ENCODE data around the gene DDX10. TPM values are rescaled to one million over a fixed set of nuclear protein-coding genes. Genes with fewer than 3 reads are reported as not detected.

The DDX10 gene
- total and polyA plus RNA-seq, 10 donors = 17.5 to 39.3 (median 23.0) TPM

DNA sequence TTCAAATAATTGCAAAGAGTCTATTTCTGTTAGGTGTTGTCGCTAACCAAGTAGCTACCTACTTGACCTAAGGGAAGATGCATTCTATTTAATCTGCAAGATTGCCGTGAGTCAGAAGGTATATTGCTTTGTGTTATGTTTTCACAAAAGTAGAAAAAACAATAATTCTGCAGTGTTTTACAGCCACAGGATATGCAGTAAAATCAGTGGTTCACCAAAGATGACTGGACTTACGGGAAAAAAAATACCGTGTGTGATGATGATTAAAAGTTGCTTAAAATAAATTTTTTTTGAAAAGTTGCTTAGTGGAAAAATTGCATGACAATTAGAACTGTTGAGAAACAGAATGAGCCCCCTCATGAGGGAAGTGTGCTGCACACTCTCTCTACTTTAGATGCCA lies 209.1 kb downstream of the DDX10 start:
- intact Hi-C loops (cut with DNase I; ENCODE audit: low total_unique reads) = no loop called here
- no peaks in the 10 kb centered on the region for H3K9me3 ChIP-seq
- 91 to 98% (median 93%) methylated on average over 4 of the region's 4 CpGs for WGBS, 5 donors
- DNase-seq = no peak
- TF ChIP-seq POLR2AphosphoS5 (IDR thresholded peaks at IDR 0.05) (no peak), POLR2A (IDR thresholded peaks at IDR 0.05) (no peak)
- TF ChIP-seq, protein P1, sequence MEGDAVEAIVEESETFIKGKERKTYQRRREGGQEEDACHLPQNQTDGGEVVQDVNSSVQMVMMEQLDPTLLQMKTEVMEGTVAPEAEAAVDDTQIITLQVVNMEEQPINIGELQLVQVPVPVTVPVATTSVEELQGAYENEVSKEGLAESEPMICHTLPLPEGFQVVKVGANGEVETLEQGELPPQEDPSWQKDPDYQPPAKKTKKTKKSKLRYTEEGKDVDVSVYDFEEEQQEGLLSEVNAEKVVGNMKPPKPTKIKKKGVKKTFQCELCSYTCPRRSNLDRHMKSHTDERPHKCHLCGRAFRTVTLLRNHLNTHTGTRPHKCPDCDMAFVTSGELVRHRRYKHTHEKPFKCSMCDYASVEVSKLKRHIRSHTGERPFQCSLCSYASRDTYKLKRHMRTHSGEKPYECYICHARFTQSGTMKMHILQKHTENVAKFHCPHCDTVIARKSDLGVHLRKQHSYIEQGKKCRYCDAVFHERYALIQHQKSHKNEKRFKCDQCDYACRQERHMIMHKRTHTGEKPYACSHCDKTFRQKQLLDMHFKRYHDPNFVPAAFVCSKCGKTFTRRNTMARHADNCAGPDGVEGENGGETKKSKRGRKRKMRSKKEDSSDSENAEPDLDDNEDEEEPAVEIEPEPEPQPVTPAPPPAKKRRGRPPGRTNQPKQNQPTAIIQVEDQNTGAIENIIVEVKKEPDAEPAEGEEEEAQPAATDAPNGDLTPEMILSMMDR (IDR thresholded peaks at IDR 0.05 in 8 of 11, conservative IDR thresholded peaks at IDR 0.05 in 3 of 11) = no peak
- no peak overlapping the region for H3K4me3 ChIP-seq
- H3K4me1 ChIP-seq = peaks cover 0 to 16% (median 3%) of the 10 kb centered on the region in 6 donors
- no peaks in the 10 kb centered on the region for H3K27me3 ChIP-seq (replicated peaks in 1 of 7)
- H3K36me3 ChIP-seq = no peaks in the 10 kb centered on the region
- H3K27ac ChIP-seq = no peak overlapping the region

DNA sequence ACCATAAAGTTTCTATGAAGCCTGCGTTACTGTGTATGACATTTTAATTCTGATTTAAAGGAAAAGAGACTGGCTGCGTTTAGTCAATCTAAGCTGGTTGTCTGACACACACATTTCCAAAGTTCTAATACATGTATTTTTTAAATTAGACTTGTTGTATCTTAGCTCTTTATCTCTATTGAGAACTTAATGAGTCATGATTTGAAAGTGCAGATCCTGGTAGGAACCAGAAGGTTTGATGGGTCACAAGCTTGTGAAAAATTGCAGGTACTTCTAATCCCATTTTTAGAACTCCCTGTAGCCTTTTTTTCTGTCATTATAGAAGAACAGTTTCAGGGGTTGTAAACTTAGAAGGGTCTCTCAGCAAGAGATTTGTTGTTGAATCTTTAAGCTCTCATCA lies 210.3 kb downstream of the DDX10 start:
- intact Hi-C loops (cut with DNase I; ENCODE audit: low total_unique reads) = no loop called here
- H3K27ac ChIP-seq = no peak overlapping the region
- TF ChIP-seq, protein P1 (IDR thresholded peaks at IDR 0.05 in 8 of 11, conservative IDR thresholded peaks at IDR 0.05 in 3 of 11) = no peak
- TF ChIP-seq POLR2A (IDR thresholded peaks at IDR 0.05) = no peak
- TF ChIP-seq POLR2AphosphoS5 (IDR thresholded peaks at IDR 0.05) = no peak
- H3K4me1 ChIP-seq = peaks cover 0 to 16% (median 1%) of the 10 kb centered on the region in 6 donors
- no peaks in the 10 kb centered on the region for H3K9me3 ChIP-seq
- H3K4me3 ChIP-seq = no peak overlapping the region
- WGBS, 5 donors = 88 to 97% (median 94%) methylated on average over 2 of the region's 2 CpGs
- no peaks in the 10 kb centered on the region for H3K36me3 ChIP-seq
- H3K27me3 ChIP-seq (replicated peaks in 1 of 7) = no peaks in the 10 kb centered on the region
- DNase-seq = no peak

DNA sequence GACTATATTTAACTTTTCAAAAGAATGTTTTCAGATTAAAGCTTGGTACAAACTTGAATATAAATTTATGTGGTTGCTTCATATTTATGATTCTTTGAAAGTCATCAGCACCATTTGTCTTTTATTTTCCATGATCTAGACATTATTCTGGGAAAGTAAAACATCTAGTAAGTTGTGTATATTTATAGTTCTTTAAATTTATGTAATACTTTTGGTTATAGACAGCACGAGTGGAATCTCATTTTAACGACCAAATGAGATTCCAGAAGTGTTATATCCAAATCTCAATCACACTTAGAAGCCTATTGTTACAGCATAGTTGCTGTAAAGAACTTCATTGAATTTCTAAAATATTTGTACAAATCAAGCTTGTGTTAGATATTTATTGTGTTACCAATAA lies 212.3 kb downstream of the DDX10 start:
- no peak overlapping the region for H3K27ac ChIP-seq
- no peaks in the 10 kb centered on the region for H3K36me3 ChIP-seq
- H3K27me3 ChIP-seq (replicated peaks in 1 of 7) = no peaks in the 10 kb centered on the region
- no peaks in the 10 kb centered on the region for H3K9me3 ChIP-seq
- peaks cover 0 to 5% (median 0%) of the 10 kb centered on the region in 6 donors for H3K4me1 ChIP-seq
- 92 to 95% (median 93%) methylated on average over 2 of the region's 2 CpGs for WGBS, 5 donors
- TF ChIP-seq POLR2AphosphoS5 (IDR thresholded peaks at IDR 0.05) = no peak
- TF ChIP-seq, protein P1 (IDR thresholded peaks at IDR 0.05 in 8 of 11, conservative IDR thresholded peaks at IDR 0.05 in 3 of 11) = no peak
- TF ChIP-seq POLR2A (IDR thresholded peaks at IDR 0.05) = no peak
- no peak overlapping the region for H3K4me3 ChIP-seq
- DNase-seq = no peak
- intact Hi-C loops (cut with DNase I; ENCODE audit: low total_unique reads) = no loop called here

DNA sequence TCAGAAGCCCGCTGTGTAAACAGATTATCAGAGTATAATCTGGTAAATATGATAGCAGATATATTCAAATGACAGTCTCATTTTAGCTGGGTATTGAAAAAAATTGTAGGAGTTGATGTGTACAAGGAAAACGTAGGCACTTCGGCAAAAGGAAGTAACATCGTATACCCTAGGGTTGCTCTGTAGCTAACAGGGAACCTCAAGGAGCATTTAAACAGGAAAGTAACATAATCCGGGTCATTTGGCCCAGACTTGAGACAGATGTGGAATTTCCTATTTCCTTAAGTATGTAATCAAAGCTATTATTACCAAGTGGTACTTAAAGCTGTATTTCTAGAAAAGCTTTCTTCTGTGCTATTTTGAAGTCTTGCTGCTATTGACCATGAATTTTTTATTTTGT lies 215.6 kb downstream of the DDX10 start:
- Histone ChIP-seq H3K9me3 (no peaks in the 10 kb centered on the region), H3K4me1 (no peaks in the 10 kb centered on the region), H3K27me3 (replicated peaks in 1 of 7) (no peaks in the 10 kb centered on the region), H3K4me3 (no peak overlapping the region), H3K27ac (no peak overlapping the region), H3K36me3 (no peaks in the 10 kb centered on the region)
- DNase-seq = no peak
- intact Hi-C loops (cut with DNase I; ENCODE audit: low total_unique reads) = no loop called here
- WGBS, 5 donors = 52 to 57% (median 55%) methylated on average over 5 of the region's 5 CpGs
- no peak for TF ChIP-seq POLR2A (IDR thresholded peaks at IDR 0.05)
- TF ChIP-seq, protein P1 (IDR thresholded peaks at IDR 0.05 in 8 of 11, conservative IDR thresholded peaks at IDR 0.05 in 3 of 11) = no peak
- no peak for TF ChIP-seq POLR2AphosphoS5 (IDR thresholded peaks at IDR 0.05)

All from spleen (tissue), 11 donors.